ENCODE results near the gene GBA2. TPM values are rescaled to one million over a fixed set of nuclear protein-coding genes. Genes with fewer than 3 reads are reported as not detected.
A peak's percentile ranks its signal among the peaks of the same experiment; 100 is the strongest.

GBA2 gene
- total RNA-seq, 2 donors from 2014 or later, result 68.4 to 81.4 TPM

DNA sequence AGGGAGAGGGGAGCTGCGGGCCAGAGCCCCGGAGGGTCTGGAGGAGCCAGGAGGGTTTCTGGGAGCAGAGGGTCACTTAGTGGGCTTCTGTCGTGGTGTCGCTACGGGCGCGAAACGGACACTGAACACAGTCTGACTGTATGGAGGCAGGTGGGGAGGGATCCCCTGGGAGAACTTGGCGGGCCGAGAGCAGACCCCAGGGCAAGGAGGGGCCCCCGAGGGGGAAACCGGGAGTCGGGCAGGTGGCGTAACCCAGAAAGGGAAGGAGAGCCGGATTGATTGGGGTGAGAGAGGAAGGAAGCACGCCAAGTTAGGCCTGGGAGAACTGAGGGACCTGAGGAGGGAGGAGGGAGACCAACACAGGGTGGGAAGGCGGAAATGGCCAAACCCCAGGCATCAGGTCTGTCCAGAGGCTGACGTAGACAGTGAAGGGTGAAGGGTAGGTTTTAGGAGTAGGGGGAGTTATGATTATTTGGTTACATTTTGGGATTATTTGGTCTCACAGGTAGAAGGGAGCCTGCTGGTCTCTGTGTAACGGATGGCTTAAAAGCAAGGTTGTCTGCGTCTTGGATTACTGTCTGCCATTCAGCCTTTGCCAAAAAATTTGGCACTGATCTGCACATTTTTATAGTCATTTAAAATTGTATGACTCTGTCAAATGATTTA is 8.3 kb upstream of the GBA2 start:
- no peak for DNase-seq (ENCODE audit: low spot score)

DNA sequence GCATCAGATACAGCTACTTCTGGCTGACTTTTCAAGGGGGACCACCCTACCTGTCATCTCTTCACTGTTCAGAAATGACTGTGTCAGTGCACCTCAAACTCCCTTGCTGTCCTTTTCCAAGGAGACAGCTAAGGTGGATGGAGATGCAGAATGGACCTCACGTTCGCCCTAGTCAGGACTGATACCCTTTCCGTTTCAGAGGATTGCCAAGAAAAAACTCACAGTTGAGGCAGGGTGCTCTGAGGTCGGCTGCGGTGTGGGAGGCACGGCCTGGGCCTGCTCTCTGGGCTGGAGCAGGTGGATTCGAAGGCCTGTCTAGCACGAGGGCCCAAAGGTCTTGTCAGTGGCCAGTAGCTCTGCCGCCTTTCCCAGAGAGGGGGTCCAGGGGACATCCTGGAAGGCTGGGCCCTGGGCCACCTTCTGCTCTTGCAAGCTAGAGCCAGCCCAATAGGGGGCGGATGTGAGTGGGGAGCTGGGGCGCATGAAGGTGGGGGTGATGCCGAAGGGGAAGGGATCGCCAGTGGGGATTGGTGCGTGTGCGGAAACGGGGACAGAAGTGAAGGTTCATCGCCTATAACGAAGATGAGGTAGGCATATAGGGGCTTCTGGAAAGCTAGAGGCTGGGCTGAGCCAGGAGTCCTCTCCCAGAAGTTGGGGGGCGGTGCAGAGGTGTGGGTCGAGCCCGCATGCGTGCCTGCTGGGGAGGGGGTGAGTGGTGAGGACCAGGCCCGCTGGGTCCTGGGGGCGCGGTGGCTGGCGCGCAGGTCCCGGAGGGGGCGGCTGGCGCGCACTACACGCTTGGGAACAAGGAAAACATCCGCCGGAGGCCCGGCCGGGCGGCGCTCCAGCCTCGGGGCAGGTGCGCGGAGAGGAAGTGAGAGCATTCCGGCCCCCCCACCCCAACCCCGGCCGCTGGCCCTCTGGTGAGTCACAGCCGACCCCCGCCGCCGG is 7.5 kb upstream of the GBA2 start:
- Mint-ChIP-seq H3K27ac (peak overlapping the region; percentile 80 to 94), H3K9me3 (no peaks in the 10 kb centered on the region), H3K4me1 (ENCODE audit: low read depth in 2 of 2) (peaks cover 22 to 29% of the 10 kb centered on the region in 2 donors), H3K4me3 (peak overlapping the region; percentile 93), H3K36me3 (peaks cover 7% of the 10 kb centered on the region), H3K27me3 (no peaks in the 10 kb centered on the region)
- ATAC-seq (peak; percentile 88 to 89), DNase-seq (ENCODE audit: low spot score) (peak; percentile 83)

More for the DNA sequence above, 8.3 kb upstream of the GBA2 start:
- no peaks in the 10 kb centered on the region for H3K9me3 Mint-ChIP-seq
- H3K4me1 Mint-ChIP-seq (ENCODE audit: low read depth in 2 of 2), result peaks cover 22 to 26% of the 10 kb centered on the region in 2 donors
- H3K4me3 Mint-ChIP-seq, result peak overlapping the region; percentile 93
- H3K27me3 Mint-ChIP-seq, result no peaks in the 10 kb centered on the region
- peaks cover 4% of the 10 kb centered on the region for H3K36me3 Mint-ChIP-seq
- H3K27ac Mint-ChIP-seq, result peak overlapping the region; percentile 80 to 94
- peak; percentile 62 to 73 for ATAC-seq

DNA sequence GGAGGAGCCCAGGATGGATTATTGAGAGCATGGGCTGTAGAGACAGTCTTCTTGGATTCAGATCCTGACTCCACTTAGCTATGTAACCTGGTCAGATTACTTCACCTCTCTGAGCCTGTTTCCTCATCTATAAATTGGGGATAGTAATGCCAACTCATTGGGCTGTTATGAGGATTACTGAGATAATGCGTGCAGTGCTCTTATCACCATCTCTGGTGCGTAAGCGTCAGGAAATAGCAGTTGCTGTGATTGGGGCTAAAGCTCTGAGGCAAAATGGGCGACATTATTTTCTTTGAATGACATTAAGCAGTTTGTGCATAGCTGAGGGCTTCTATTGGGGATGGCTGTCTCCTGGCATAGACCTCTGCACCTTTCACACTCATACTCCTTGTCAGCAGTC is 6.0 kb upstream of the GBA2 start:
- no peaks in the 10 kb centered on the region for H3K9me3 Mint-ChIP-seq
- H3K36me3 Mint-ChIP-seq, result peaks cover 7% of the 10 kb centered on the region
- H3K27ac Mint-ChIP-seq, result no peak overlapping the region

DNA sequence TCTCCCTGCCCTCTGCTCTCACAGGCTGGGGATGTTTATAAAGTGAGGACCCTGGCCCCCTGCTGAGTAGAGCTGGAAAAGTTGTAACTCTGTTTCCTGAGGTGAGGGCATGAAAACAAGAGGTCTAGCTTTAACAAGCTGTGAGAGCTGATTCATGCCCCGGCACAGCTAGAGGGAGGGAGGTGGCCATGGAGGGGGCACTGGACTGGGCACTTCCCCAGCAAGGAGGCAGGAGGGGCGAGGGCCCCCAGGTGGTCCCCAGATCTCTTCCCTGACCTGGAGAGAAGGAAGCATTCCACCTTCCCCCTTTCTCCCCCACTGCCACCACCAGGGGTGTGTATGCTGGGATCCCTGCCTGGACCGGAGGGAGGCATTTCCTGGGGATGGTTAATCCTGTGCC is 5.2 kb upstream of the GBA2 start, which contains the start of gene MSMP:
MSMP (minus strand) TSS at position 13 of the 400 bp plus-strand sequence. CDS start 147 bp downstream, outside the sequence.
- H3K4me3 Mint-ChIP-seq, result no peak within 1 kb of the TSS
- H3K36me3 Mint-ChIP-seq, result peaks cover 7% of the 10 kb centered on the region
- peaks cover 29 to 41% of the 10 kb centered on the region in 2 donors for H3K4me1 Mint-ChIP-seq (ENCODE audit: low read depth in 2 of 2)
- H3K27me3 Mint-ChIP-seq, result no peaks in the 10 kb centered on the region
- no peak within 1 kb of the TSS for H3K27ac Mint-ChIP-seq
- DNase-seq (ENCODE audit: low spot score), result no peak
- ATAC-seq, result no peak
- no peaks in the 10 kb centered on the region for H3K9me3 Mint-ChIP-seq

More for the DNA sequence above, 6.0 kb upstream of the GBA2 start:
- DNase-seq (ENCODE audit: low spot score), result no peak
- no peak for ATAC-seq
- Mint-ChIP-seq H3K4me3 (no peak overlapping the region), H3K4me1 (ENCODE audit: low read depth in 2 of 2) (peaks cover 23 to 35% of the 10 kb centered on the region in 2 donors), H3K27me3 (no peaks in the 10 kb centered on the region)

DNA sequence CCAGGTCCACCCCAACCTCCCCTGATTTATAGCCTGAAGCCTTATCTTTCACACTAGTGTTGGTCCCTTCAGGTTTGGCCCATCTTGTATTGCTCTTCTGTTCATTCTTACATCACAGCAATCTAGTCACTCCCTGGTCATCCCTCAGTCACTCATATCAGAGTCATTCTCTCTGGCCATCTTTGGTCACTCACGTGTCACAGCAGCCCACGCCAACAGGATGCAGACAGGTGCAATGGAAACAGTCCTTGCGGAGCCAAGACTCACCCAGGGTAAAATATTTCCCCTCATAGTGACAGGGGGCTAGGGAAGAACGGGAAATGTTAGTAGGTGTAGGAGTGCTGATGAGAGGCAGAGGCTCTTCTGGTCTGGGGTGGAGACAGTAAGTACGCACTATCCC is 4.4 kb upstream of the GBA2 start:
- no peaks in the 10 kb centered on the region for H3K27me3 Mint-ChIP-seq
- no peak overlapping the region for H3K27ac Mint-ChIP-seq
- H3K9me3 Mint-ChIP-seq, result no peaks in the 10 kb centered on the region
- ATAC-seq (no peak), DNase-seq (ENCODE audit: low spot score) (no peak)
- no peak overlapping the region for H3K4me3 Mint-ChIP-seq
- H3K36me3 Mint-ChIP-seq, result peaks cover 7% of the 10 kb centered on the region
- peaks cover 23 to 35% of the 10 kb centered on the region in 2 donors for H3K4me1 Mint-ChIP-seq (ENCODE audit: low read depth in 2 of 2)

DNA sequence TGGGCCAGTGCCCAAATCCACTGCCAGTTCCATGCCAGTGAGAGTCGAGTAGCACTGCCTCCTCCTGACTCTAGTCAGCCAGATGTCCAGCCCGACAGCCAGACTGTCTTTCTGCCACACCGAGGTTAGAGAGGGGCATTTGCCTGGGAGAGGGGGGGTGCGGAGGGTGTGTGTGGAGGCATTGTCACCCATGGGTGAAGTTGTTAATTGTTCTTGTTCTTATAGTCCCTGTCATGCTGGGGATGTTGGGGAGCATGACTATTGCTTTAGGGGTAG is 1.2 kb upstream of the GBA2 start:
- ATAC-seq, result no peak
- H3K4me1 Mint-ChIP-seq (ENCODE audit: low read depth in 2 of 2), result peaks cover 35 to 41% of the 10 kb centered on the region in 2 donors
- H3K27ac Mint-ChIP-seq, result peak overlapping the region; percentile 65 to 92
- DNase-seq (ENCODE audit: low spot score), result no peak
- H3K9me3 Mint-ChIP-seq, result no peaks in the 10 kb centered on the region
- peak overlapping the region; percentile 89 for H3K4me3 Mint-ChIP-seq
- no peaks in the 10 kb centered on the region for H3K27me3 Mint-ChIP-seq
- H3K36me3 Mint-ChIP-seq, result peaks cover 14% of the 10 kb centered on the region

DNA sequence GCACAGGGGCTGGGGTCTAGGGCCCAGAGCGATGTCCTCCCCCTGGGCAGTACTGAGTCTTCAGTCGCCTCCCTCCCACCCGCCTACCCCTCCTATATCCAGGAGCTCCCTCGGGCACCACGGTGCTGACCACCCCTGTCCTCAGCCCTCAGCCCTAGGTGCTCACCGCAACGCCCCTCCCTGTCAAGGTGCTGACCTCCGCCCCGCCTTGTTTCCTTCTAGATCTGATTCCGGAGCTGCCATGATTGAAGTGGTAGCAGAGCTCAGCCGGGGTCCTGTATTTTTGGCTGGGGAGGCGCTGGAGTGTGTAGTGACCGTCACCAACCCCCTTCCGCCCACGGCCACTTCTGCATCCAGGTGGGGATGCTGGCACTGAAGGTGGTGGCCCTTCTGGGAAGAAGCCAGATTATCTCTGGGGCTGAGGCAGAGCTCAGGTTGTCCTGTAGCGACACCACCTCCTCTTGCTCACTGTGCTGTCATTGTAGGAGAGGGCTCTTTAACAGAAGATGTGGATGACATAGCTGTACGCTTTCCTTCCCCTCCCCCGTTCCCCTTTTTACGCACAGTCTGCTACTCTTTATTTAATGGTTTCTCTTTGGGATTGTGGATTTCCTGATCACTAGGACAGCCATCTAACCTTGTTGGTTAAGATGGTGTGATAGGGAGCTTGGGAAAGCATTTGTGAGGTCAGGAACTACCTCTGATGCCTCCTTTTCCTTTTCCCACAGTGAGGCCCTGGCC is 657 bp upstream of the GBA2 start:
- Mint-ChIP-seq H3K4me1 (ENCODE audit: low read depth in 2 of 2) (peaks cover 35 to 43% of the 10 kb centered on the region in 2 donors), H3K27ac (peak overlapping the region; percentile 65 to 92), H3K9me3 (no peaks in the 10 kb centered on the region), H3K4me3 (peak overlapping the region; percentile 89), H3K36me3 (peaks cover 14% of the 10 kb centered on the region), H3K27me3 (no peaks in the 10 kb centered on the region)
- no peak for DNase-seq (ENCODE audit: low spot score)
- ATAC-seq, result peak; percentile 49 to 54

DNA sequence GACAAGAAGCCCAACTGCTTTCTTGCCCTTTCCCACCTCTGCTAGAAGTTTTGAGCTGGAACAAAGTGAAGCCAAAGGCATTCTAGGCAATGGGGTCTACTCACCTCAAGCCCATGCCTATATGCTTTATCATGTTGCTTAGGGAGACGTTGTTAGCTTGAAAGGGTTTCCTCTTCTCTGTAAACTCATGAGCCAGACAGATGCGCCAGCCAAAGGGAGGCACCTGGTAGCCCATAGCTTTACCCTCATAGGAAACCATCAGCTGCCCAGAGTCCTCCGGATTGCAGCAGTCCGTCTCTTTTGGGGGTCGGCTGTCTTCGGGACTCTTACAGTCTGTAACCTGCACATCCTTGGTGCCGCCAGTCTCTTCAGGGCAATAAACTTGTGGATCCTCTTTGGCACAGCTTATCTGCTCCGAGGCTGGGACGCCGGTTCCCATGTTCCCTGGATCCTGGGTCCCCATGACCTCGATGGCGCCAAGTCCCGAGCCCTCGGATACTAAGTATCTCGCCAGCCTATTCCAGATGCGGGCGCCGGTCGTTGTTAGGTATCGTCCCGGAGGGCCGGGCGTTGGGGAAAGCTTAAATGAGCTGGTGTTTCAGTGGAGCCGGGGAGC is 678 bp downstream of the GBA2 start:
- H3K27ac Mint-ChIP-seq, result peak overlapping the region; percentile 65 to 92
- H3K27me3 Mint-ChIP-seq, result no peaks in the 10 kb centered on the region
- peak overlapping the region; percentile 95 for H3K4me3 Mint-ChIP-seq
- H3K36me3 Mint-ChIP-seq, result peaks cover 19% of the 10 kb centered on the region
- H3K4me1 Mint-ChIP-seq (ENCODE audit: low read depth in 2 of 2), result peaks cover 35 to 51% of the 10 kb centered on the region in 2 donors
- DNase-seq (ENCODE audit: low spot score) (no peak), ATAC-seq (no peak)
- no peaks in the 10 kb centered on the region for H3K9me3 Mint-ChIP-seq

DNA sequence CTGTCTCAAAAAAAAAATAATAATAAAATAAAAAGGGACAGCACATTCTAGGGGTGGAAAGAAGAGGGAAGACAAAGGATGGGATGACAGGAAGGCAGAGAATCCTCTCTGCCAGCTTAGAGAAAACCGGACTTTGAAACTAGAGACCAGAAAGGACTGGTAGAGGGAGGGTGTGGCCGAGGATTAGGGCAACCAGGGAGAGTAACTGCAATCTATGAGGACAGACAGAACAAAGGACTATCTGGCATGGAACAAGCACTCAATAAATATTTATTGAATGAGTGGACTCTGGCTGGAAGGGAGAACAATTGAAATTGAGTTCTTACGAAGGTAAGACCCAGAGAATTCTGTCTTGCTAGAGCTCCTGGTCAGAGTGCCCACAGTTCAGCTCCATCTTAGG is 2.4 kb downstream of the GBA2 start:
- Mint-ChIP-seq H3K4me1 (ENCODE audit: low read depth in 2 of 2) (peaks cover 48 to 59% of the 10 kb centered on the region in 2 donors), H3K36me3 (peaks cover 14% of the 10 kb centered on the region), H3K4me3 (peak overlapping the region; percentile 95), H3K27me3 (no peaks in the 10 kb centered on the region), H3K9me3 (no peaks in the 10 kb centered on the region), H3K27ac (peak overlapping the region in 1 of 2 donors; percentile 92)
- DNase-seq (ENCODE audit: low spot score) (no peak), ATAC-seq (no peak)

DNA sequence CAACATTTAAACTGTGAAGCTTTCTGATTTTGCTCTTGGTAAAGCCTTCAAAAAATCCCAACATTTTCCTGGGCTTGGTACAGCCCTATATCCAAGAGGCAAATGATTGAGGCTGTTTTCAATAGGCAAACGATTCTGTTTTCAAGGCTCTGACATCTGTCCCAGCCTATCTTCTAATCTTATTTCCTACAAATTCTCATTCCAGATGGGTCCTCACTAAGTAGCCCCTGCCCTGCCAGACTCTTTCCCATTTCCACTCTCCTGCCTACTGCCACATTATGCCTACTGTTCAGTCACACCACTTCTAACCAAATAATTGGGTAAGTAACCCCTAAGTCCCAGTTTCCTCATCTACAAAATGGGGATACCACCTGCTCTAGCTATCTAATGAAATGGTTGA is 3.5 kb downstream of the GBA2 start:
- Mint-ChIP-seq H3K27me3 (no peaks in the 10 kb centered on the region), H3K4me1 (ENCODE audit: low read depth in 2 of 2) (peaks cover 48 to 58% of the 10 kb centered on the region in 2 donors), H3K36me3 (peaks cover 14% of the 10 kb centered on the region), H3K4me3 (peak overlapping the region; percentile 95), H3K9me3 (no peaks in the 10 kb centered on the region), H3K27ac (peak overlapping the region in 1 of 2 donors; percentile 61)
- DNase-seq (ENCODE audit: low spot score), result no peak
- ATAC-seq, result no peak

DNA sequence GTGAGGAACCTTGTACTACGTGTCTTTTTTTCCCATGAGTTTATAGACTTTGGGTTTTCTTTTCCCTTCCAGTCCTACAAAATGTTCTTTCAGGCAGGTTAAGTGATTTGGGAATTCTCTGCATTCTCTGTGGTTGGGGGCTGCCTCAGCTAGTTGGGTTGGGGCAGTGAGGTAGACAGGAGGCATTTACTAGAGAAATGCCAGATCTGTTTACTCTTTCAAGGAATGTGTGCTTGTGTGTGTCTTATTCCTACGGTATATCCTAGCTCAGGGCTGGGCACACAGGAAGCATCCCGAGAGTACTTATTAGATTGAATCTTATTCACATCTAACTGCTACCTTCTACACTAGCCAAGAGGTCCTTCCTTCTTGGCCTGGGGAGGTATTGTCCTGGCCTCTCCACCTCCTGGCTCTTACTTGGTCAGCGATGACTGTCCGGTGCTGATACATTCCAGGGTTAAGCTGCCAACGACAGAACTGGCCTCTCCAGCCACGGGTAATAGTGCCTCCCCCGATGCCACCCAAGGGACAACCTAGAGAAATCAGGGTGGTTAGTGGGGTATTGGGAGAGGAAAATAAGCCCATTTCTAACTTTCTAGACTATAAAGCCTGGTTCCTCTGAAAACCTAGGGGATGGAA is 5.0 kb downstream of the GBA2 start:
- Mint-ChIP-seq H3K27me3 (no peaks in the 10 kb centered on the region), H3K4me3 (no peak overlapping the region), H3K4me1 (ENCODE audit: low read depth in 2 of 2) (peaks cover 41 to 54% of the 10 kb centered on the region in 2 donors), H3K9me3 (no peaks in the 10 kb centered on the region), H3K27ac (peak overlapping the region in 1 of 2 donors; percentile 4), H3K36me3 (peaks cover 15% of the 10 kb centered on the region)
- ATAC-seq (no peak), DNase-seq (ENCODE audit: low spot score) (no peak)

DNA sequence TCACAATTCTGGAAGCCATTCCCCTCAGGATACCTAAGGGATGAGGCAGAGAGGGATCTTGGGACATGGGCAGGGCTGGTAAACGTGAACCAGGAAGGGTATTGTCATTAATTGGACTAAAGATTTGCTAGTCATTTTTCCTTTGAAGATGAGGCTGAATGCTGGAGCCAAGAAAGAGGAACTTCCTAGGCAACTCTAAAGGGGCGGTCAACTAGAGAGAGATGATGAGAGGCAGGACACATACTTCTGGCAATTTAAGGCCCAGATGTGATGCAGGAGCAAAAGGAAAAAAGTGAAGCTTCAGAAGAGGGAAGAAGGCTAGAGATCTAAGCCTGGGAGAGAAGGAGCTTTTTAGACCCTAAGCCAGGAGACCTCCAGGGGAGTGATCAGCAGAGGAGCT is 5.6 kb downstream of the GBA2 start:
- Mint-ChIP-seq H3K4me1 (ENCODE audit: low read depth in 2 of 2) (peaks cover 41 to 54% of the 10 kb centered on the region in 2 donors), H3K36me3 (peaks cover 21% of the 10 kb centered on the region), H3K27me3 (no peaks in the 10 kb centered on the region), H3K27ac (peak overlapping the region in 1 of 2 donors; percentile 4), H3K9me3 (no peaks in the 10 kb centered on the region), H3K4me3 (no peak overlapping the region)
- no peak for DNase-seq (ENCODE audit: low spot score)
- ATAC-seq, result no peak

DNA sequence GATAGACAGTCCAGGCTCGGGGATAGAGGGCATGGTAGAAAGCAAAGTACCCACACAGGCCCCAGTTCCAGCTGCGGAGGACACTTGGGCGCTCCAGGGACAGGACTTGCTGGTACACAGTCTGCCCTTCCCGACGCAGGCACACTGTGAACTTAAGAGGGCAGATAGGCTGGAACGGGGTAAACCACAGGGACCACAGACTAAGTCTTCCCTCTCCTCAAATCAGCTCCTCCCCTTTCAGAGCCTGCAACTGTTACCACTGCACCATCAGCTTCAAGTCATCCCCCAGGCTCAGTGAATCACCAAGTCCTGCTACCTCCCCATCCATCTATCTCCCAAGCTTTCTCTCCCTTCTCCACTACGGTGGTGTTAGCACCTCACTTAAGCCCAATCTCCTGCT is 7.3 kb downstream of the GBA2 start:
- Mint-ChIP-seq H3K36me3 (peaks cover 21% of the 10 kb centered on the region), H3K4me1 (ENCODE audit: low read depth in 2 of 2) (peaks cover 26 to 40% of the 10 kb centered on the region in 2 donors), H3K4me3 (no peak overlapping the region), H3K27ac (peak overlapping the region; percentile 12 to 24), H3K9me3 (no peaks in the 10 kb centered on the region), H3K27me3 (no peaks in the 10 kb centered on the region)
- no peak for DNase-seq (ENCODE audit: low spot score)
- peak; percentile 43 to 69 for ATAC-seq
